GM21447 (cell line): ENCODE results near the gene PM20D2.
"Not testable (repeated sequence)": the region's sequence is repeated elsewhere in the genome, so short reads cannot be mapped to it uniquely, and the experiment has no call there.

Experiments used
- ATAC-seq: cut with Tn5 transposase; IDR thresholded peaks from one replicate; pipeline ENCODE4 v1.9.1; 2021; ENCODE audit not compliant: unreplicated experiment

PM20D2 gene

GRCh38 chr6:89145956-89146717 lies at the start of gene PM20D2:
PM20D2 (plus strand) TSS chr6:89146055; CDS start chr6:89146145, 90 bp downstream.
- peak; percentile 74 for ATAC-seq

- peak; percentile 84 for ATAC-seq
Observed at GRCh38 chr6:89098461-89098860, 47.4 kb upstream of the PM20D2 start.

GRCh38 chr6:89100114-89100513 lies 45.7 kb upstream of the PM20D2 start:
- no peak for ATAC-seq

- ATAC-seq: no peak
Observed at GRCh38 chr6:89110284-89110683, 35.6 kb upstream of the PM20D2 start.

- ATAC-seq: no peak
Observed at GRCh38 chr6:89111933-89112332, 33.9 kb upstream of the PM20D2 start.

GRCh38 chr6:89116702-89117101 lies 29.2 kb upstream of the PM20D2 start:
- no peak for ATAC-seq

GRCh38 chr6:89117211-89118108 lies 28.4 kb upstream of the PM20D2 start, which contains the start of gene SRSF12:
SRSF12 (minus strand) TSS chr6:89118071; CDS start chr6:89117887, 184 bp downstream.
- ATAC-seq: peak; percentile 62

GRCh38 chr6:89118931-89119330 lies 26.9 kb upstream of the PM20D2 start:
- no peak for ATAC-seq

GRCh38 chr6:89120371-89120770 lies 25.5 kb upstream of the PM20D2 start:
- no peak for ATAC-seq

- no peak for ATAC-seq
Observed at GRCh38 chr6:89121934-89122333, 23.9 kb upstream of the PM20D2 start.

- peak; percentile 68 for ATAC-seq
Observed at GRCh38 chr6:89122625-89123024, 23.2 kb upstream of the PM20D2 start.

- not testable (repeated sequence) for ATAC-seq
Observed at GRCh38 chr6:89128256-89128671, 17.6 kb upstream of the PM20D2 start.

GRCh38 chr6:89131599-89131998 lies 14.3 kb upstream of the PM20D2 start:
- ATAC-seq: no peak

- ATAC-seq: no peak
Observed at GRCh38 chr6:89132057-89132456, 13.8 kb upstream of the PM20D2 start.

GRCh38 chr6:89133981-89134380 lies 11.9 kb upstream of the PM20D2 start:
- no peak for ATAC-seq

- no peak for ATAC-seq
Observed at GRCh38 chr6:89134723-89135122, 11.1 kb upstream of the PM20D2 start.

GRCh38 chr6:89138173-89138572 lies 7.7 kb upstream of the PM20D2 start:
- no peak for ATAC-seq

GRCh38 chr6:89139509-89140346 lies 6.1 kb upstream of the PM20D2 start:
- ATAC-seq: no peak

GRCh38 chr6:89140347-89141156 lies 5.3 kb upstream of the PM20D2 start:
- ATAC-seq: no peak

- peak; percentile 29 for ATAC-seq
Observed at GRCh38 chr6:89144354-89144906, 1.4 kb upstream of the PM20D2 start.
